ENCODE results near the gene KLK13. TPM values are rescaled to one million over a fixed set of nuclear protein-coding genes. Genes with fewer than 3 reads are reported as not detected.

The KLK13 gene
- total and polyA plus RNA-seq, 2 of the 8 experiments (the other 6 are each of a cell fraction or from before 2014, with no cell fraction given), result 4.2 to 4.5 TPM

- no peak for FAIRE-seq
- 87% methylated on average over 5 of the region's 5 CpGs; no CpG with 5 or more reads in 1 of the 2 experiments for WGBS, 2 experiments (ENCODE audit: extremely low coverage in 1 of 2, insufficient coverage in 1 of 2, insufficient read length in 1 of 2, insufficient replicate concordance in 2 of 2, low coverage in 1 of 2, low lambda C conversion rate in 2 of 2, missing lambda C conversion rate in 1 of 2)
These were observed 36.4 kb upstream of the KLK13 start for GRCh38 chr19:51101171-51101865.

More at GRCh38 chr19:51101171-51101865, 36.4 kb upstream of the KLK13 start:
- Histone ChIP-seq H3K36me3 (ENCODE audit: control insufficient read depth in 2 of 4, insufficient read depth in 4 of 4, low read length in 3 of 4) (peaks cover 0 to 7% (median 1%) of the 10 kb centered on the region in 4 experiments; a peak in 4 of 8 replicates), H3K56ac (replicated peaks; ENCODE audit: insufficient read length, low read depth, low read length) (no peak overlapping the region), H4K91ac (replicated peaks; ENCODE audit: insufficient read length, low read length) (no peak overlapping the region), H3K4me2 (ENCODE audit: insufficient read depth in 1 of 2, low read depth in 2 of 2, low read length in 2 of 2) (no peak overlapping the region), H2AFZ (ENCODE audit: low read length) (no peak overlapping the region), H2BK15ac (ENCODE audit: low read length) (no peak overlapping the region), H3K9me3 (ENCODE audit: insufficient read depth in 2 of 2, low read depth in 1 of 2, low read length in 1 of 2) (no peaks in the 10 kb centered on the region), H4K20me1 (replicated peaks in 1 of 2; ENCODE audit: control insufficient read depth in 1 of 2, insufficient read depth in 2 of 2, low read length in 2 of 2) (peaks cover 2 to 3% of the 10 kb centered on the region in 2 experiments), H2BK120ac (replicated peaks; ENCODE audit: low read depth, low read length) (no peak overlapping the region), H3K18ac (ENCODE audit: extremely low read depth, low read length) (no peak overlapping the region), H3K27ac (ENCODE audit: low read depth, low read length) (no peak overlapping the region), H2BK5ac (ENCODE audit: low read depth, low read length) (no peak overlapping the region), H2AK5ac (ENCODE audit: low read depth, low read length) (no peak overlapping the region), H3K23me2 (ENCODE audit: low read depth, low read length) (no peaks in the 10 kb centered on the region), H4K5ac (ENCODE audit: insufficient read length, low read depth, low read length) (no peak overlapping the region), H3K23ac (ENCODE audit: insufficient read length) (no peak overlapping the region), H3K4me3 (ENCODE audit: extremely low read depth in 1 of 4, insufficient read depth in 2 of 4, low read depth in 3 of 4, low read length in 4 of 4) (no peak overlapping the region), H2BK20ac (ENCODE audit: low read length) (no peak overlapping the region), H3K79me1 (ENCODE audit: low read depth, low read length) (peaks cover 3% of the 10 kb centered on the region), H3K14ac (ENCODE audit: insufficient read length) (no peak overlapping the region), H3K4ac (replicated peaks; ENCODE audit: insufficient read length, low read depth, low read length) (no peak overlapping the region), H4K8ac (ENCODE audit: extremely low read depth, insufficient read depth, low read length) (no peak overlapping the region), H3K79me2 (ENCODE audit: control insufficient read depth in 1 of 2, insufficient read depth in 2 of 2, low read length in 2 of 2) (no peaks in the 10 kb centered on the region), H2BK12ac (ENCODE audit: low read depth, low read length) (no peak overlapping the region), H3K9ac (replicated peaks in 1 of 4; ENCODE audit: extremely low read depth in 1 of 4, low read depth in 3 of 4, low read length in 3 of 4) (no peak overlapping the region), H3K27me3 (replicated peaks in 1 of 4; ENCODE audit: control insufficient read depth in 3 of 4, extremely low read depth in 1 of 4, insufficient read depth in 3 of 4, low read length in 3 of 4) (no peaks in the 10 kb centered on the region; a peak in 1 of 7 replicates), H3K4me1 (replicated peaks in 1 of 4; ENCODE audit: control insufficient read depth in 3 of 4, insufficient read depth in 4 of 4, low read length in 3 of 4) (peaks cover 0 to 3% (median under 1%) of the 10 kb centered on the region in 4 experiments; a peak in 1 of 7 replicates)
- DNase-seq (ENCODE audit: low read depth in 1 of 2, low spot score in 2 of 2), result no peak
- ChIA-PET POLR2A (ENCODE audit: partially characterized antibody) (interaction anchor here (1.1 kb wide), 1 partner anchor 179 kb away, joined by 3 read pairs; no protein-coding TSS in a partner anchor), CTCF (ENCODE audit: partially characterized antibody) (interaction anchor here (0.7 to 1.7 kb wide), 5 partner anchors 13 to 539 kb away, joined by 3 to 6 read pairs (median 4); no protein-coding TSS in a partner anchor)
- TF ChIP-seq RNF2 (IDR thresholded peaks at IDR 0.05; ENCODE audit: borderline replicate concordance, low read depth, low read length, missing control alignments, poor library complexity, severe bottlenecking) (no peak), EZH2 (IDR thresholded peaks at IDR 0.05; ENCODE audit: low read depth, low read length, severe bottlenecking) (no peak), SRF (IDR thresholded peaks at IDR 0.05; ENCODE audit: low read depth, low read length) (no peak), ZNF274 (IDR thresholded peaks at IDR 0.05; ENCODE audit: borderline replicate concordance, extremely low read depth, low read length) (no peak), HDAC2 (IDR thresholded peaks at IDR 0.05; ENCODE audit: borderline replicate concordance in 1 of 2, low read depth in 2 of 2, low read length in 2 of 2) (no peak), SIX5 (IDR thresholded peaks at IDR 0.05; ENCODE audit: low read depth, low read length) (no peak), RXRA (IDR thresholded peaks at IDR 0.05; ENCODE audit: insufficient read depth, low read depth, low read length) (no peak)
